Testis (tissue), 3 donors: ENCODE data around the gene FAM107A. TPM values are rescaled to one million over a fixed set of nuclear protein-coding genes. Genes with fewer than 3 reads are reported as not detected.

Experiments used
- DNase-seq: peaks from one replicate; pipeline ENCODE4 v3.0.0-alpha.2; 2019
- H3K27ac ChIP-seq, 2 donors: fragments of 200-600 bp; sonication (generic); one replicate each; pipeline ENCODE4 v1.5.1; 2019
- H3K27me3 ChIP-seq: fragments of 200-600 bp; sonication (generic); one replicate; pipeline ENCODE4 v1.5.1; 2019
- H3K36me3 ChIP-seq: fragments of 200-600 bp; sonication (generic); one replicate; pipeline ENCODE4 v1.5.1; 2017; ENCODE audit warnings: low read depth; ENCODE audit errors: missing control alignments
- H3K4me1 ChIP-seq: fragments of 200-600 bp; sonication (generic); one replicate; pipeline ENCODE4 v1.5.1; 2019
- H3K4me3 ChIP-seq, 2 donors: fragments of 200-600 bp; sonication (generic); one replicate each; pipeline ENCODE4 v1.5.1; 2017 to 2019
- H3K9me3 ChIP-seq: fragments of 200-600 bp; sonication (generic); one replicate; pipeline ENCODE4 v1.5.1; 2017
- POLR2A ChIP-seq: fragments of 450-650 bp; IDR thresholded peaks from one replicate; pipeline ENCODE4 v1.6.1; 2017; ENCODE audit warnings: antibody characterized with exemption, mild to moderate bottlenecking, moderate library complexity
- WGBS, 2 donors: methylation state at CpG; one replicate each; pipeline ENCODE4 v1.1.5; 2018; 5-methylcytosine and 5-hydroxymethylcytosine counted together
- intact Hi-C: fragments of 100-400 bp; cut with DNase I; formaldehyde crosslinking; loops from one replicate; pipeline ENCODE4 v1.15.1; 2023; ENCODE audit warnings: low total_unique reads
- polyA plus RNA-seq: library from polyadenylated mRNA; stranded (reverse); fragments of 350-450 nt; fragmentation: Illumina TruSeq; extraction: RNeasy Lipid Tissue Mini Kit (QIAGEN cat#74804); gene quantifications from one replicate; pipeline ENCODE4 v1.2.3, GENCODE V29; 2014; ENCODE audit warnings: low read depth, low replicate concordance; ENCODE audit not compliant: insufficient read depth
- total RNA-seq, 2 donors: library from RNA; depleted of rRNA; stranded (reverse); fragments of >200 nt; gene quantifications; one replicate each; pipeline ENCODE4 v1.2.3, GENCODE V29; 2016
- TF ChIP-seq, protein P1 (sequence below), 3 experiments: fragments of 450-650 bp in 2 of 3; fragments of 200-600 bp in 1 of 3; sonication (generic) in 1 of 3; IDR thresholded peaks; one replicate each; pipeline ENCODE4 v1.5.1; 2016 to 2019; ENCODE audit warnings: antibody characterized with exemption in 3 of 3, mild to moderate bottlenecking in 2 of 3, moderate library complexity in 1 of 3

Gene FAM107A
- total and polyA plus RNA-seq, 3 donors from 2014 or later, result 7.8 to 17.8 (median 14.8) TPM

DNA sequence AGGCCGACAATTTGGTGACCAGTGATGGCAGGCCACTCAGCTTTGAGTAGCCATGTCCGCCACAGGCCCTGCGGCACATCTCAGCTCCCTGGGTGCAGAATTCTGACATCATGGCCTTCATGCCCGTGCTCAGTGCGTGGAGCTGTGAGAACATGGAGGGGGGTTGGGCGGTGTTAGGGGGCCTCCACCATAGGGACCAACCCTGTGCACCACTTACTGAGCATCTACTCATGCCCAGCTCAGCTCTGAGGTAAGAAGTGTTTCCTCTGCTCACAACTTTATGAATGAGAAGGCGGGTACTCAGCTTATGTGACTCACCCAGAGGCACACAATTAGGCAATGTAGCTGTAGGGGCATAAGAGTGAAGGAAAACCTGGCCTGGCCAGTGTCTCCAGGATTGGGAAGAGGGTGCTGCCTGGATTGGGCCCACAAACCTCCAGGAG, 50.7 kb downstream of the FAM107A start:
- H3K4me3 ChIP-seq, result no peak overlapping the region
- TF ChIP-seq, protein P1, sequence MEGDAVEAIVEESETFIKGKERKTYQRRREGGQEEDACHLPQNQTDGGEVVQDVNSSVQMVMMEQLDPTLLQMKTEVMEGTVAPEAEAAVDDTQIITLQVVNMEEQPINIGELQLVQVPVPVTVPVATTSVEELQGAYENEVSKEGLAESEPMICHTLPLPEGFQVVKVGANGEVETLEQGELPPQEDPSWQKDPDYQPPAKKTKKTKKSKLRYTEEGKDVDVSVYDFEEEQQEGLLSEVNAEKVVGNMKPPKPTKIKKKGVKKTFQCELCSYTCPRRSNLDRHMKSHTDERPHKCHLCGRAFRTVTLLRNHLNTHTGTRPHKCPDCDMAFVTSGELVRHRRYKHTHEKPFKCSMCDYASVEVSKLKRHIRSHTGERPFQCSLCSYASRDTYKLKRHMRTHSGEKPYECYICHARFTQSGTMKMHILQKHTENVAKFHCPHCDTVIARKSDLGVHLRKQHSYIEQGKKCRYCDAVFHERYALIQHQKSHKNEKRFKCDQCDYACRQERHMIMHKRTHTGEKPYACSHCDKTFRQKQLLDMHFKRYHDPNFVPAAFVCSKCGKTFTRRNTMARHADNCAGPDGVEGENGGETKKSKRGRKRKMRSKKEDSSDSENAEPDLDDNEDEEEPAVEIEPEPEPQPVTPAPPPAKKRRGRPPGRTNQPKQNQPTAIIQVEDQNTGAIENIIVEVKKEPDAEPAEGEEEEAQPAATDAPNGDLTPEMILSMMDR (IDR thresholded peaks at IDR 0.05), result no peak
- TF ChIP-seq POLR2A, result no peak
- H3K9me3 ChIP-seq, result no peaks in the 10 kb centered on the region
- H3K27ac ChIP-seq, result no peak overlapping the region
- no peak for DNase-seq
- H3K27me3 ChIP-seq, result no peaks in the 10 kb centered on the region
- intact Hi-C loops, result no loop called here
- no peaks in the 10 kb centered on the region for H3K4me1 ChIP-seq
- no peaks in the 10 kb centered on the region for H3K36me3 ChIP-seq
- 83 to 94% methylated on average over 6 to 7 of the region's 7 CpGs for WGBS, 2 donors

DNA sequence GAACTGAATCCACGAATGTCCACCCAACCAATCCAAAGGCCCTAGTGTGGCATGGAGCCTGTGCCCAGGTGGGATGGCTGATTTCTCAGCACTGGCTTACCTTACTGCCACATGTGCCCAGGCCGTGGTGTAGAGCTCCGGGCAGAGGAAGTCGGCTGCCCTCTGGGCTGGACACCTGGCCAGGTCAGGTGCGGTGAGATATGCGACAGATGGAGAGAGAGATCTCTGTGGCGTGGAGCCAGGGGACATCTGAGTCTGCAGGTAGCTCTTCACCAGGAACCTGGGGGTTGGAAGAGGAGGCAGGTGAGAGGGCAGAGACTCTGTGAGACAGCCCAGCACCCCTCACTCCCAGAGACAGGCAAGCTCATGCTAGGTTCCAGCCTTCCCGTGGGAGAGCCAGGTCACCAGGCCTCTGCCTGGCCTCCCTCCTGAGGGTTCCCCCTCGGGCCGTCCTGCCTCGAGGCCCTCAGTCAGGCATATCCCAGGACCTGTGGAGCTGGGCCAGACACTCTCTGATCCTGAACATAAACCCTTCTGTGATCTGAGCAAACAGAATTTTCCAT, 52.8 kb downstream of the FAM107A start:
- DNase-seq, result no peak
- no peak overlapping the region for H3K4me3 ChIP-seq
- intact Hi-C loops, result no loop called here
- no peaks in the 10 kb centered on the region for H3K27me3 ChIP-seq
- H3K9me3 ChIP-seq, result no peaks in the 10 kb centered on the region
- WGBS, 2 donors, result 85 to 94% methylated on average over 10 to 11 of the region's 11 CpGs
- no peak overlapping the region for H3K27ac ChIP-seq
- no peaks in the 10 kb centered on the region for H3K36me3 ChIP-seq
- no peaks in the 10 kb centered on the region for H3K4me1 ChIP-seq
- TF ChIP-seq, protein P1 (IDR thresholded peaks at IDR 0.05), result no peak
- no peak for TF ChIP-seq POLR2A

DNA sequence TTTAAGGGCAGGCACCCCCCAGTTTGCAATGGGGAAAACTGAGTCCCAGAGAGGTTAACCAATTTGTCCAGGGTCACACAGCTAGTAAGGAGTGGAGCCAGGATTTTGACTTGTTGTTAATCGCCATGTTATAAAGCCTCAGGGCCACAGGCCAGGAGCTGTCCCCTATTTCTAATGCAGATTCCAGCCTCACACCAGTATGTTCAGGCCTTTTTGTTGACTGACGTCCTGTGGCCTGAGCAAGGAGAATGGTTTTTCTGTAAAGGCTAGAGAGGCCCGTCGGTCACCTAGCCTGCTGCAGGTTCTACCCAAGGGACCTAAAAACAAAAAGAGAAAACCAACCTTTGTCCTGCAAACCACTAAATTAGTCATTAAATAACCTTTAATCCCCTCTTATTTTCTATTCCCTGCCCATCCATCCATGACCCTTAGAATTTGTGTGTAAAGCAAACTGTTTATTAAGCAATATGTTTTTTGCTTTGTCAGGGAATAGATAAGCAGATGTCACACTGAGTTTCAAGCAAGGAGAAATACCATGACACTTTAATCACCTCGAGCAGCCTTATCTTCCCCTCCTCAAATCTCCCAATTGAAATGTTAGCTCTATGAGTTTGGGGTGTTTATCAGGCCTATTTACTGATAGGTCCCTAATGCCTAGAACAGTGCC, 54.3 kb downstream of the FAM107A start:
- Histone ChIP-seq H3K36me3 (no peaks in the 10 kb centered on the region), H3K9me3 (no peaks in the 10 kb centered on the region), H3K27ac (no peak overlapping the region), H3K4me3 (no peak overlapping the region), H3K4me1 (no peaks in the 10 kb centered on the region), H3K27me3 (no peaks in the 10 kb centered on the region)
- intact Hi-C loops, result no loop called here
- no peak for DNase-seq
- TF ChIP-seq, protein P1 (IDR thresholded peaks at IDR 0.05), result no peak
- TF ChIP-seq POLR2A, result no peak
- 84 to 92% methylated on average over 5 of the region's 5 CpGs for WGBS, 2 donors

DNA sequence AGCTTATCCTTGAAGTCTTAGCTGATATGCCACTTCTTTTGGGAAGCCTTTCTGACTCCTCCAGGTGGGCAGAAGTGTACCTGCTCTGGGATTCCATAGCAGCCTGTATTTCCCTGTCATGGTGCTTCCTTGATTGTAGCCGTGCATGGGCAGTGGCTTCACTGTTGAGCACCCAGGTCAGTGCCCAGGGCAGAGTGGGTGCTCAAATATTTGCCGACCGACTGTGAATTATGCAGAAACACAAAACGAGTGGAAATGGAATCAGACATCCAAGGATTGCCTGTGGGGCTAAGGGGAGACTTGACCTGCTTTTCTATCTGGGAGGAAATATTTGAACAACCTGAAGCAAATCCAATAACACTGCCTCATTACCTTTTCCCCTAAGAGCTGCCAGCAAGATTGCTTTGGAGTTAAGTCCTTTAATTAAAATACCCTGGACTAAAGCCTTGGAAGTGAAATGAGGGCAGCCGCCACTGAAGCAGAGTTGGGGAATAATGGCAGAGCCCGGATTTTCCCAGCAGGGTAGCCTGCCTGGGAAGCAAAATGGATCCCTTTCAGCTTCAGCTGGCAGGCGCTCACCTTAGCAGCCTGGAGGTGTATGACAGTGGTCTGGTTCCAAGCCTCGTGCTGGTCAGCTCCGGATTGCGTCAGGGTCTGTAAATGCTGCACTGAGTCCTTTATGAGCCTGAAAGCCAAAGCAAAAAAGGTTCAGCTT, 55.1 kb downstream of the FAM107A start:
- Histone ChIP-seq H3K4me1 (no peaks in the 10 kb centered on the region), H3K27me3 (no peaks in the 10 kb centered on the region), H3K4me3 (no peak overlapping the region), H3K27ac (no peak overlapping the region), H3K36me3 (no peaks in the 10 kb centered on the region), H3K9me3 (no peaks in the 10 kb centered on the region)
- intact Hi-C loops, result no loop called here
- no peak for DNase-seq
- TF ChIP-seq POLR2A, result no peak
- TF ChIP-seq, protein P1 (IDR thresholded peaks at IDR 0.05), result no peak
- WGBS, 2 donors, result 80 to 82% methylated on average over 10 of the region's 10 CpGs
